Inflammatory macrophage treated with lipopolysaccharide for 4 hours (primary cell): Measurements from ENCODE around the gene TMEM131L.
"Not testable (repeated sequence)": the region's sequence is repeated elsewhere in the genome, so short reads cannot be mapped to it uniquely, and the experiment has no call there.

Experiments
- DNase-seq: peaks from one replicate; pipeline ENCODE4 v3.0.0-alpha.2; 2020

TMEM131L gene

GRCh38 chr4:153448003-153448731, 18.0 kb upstream of the TMEM131L start:
- DNase-seq: no peak

DNA sequence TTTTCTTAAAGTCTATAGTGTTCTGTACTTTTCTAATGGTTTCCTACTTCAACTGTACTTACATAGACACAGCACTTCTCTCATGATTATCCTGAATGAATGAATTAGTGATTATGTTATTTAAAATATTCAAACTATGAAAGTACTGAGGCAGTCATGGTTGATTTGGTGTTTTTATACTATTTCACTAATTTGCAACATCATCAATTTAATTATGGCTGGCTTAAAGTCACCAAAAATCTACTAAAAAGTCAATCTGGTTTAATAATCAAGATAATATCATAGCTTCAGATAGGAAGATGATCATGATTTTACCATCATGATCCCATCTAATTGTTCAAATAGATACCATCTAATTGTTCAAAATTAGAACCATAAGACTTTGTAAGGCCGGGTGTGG, 16.8 kb upstream of the TMEM131L start:
- no peak for DNase-seq

DNA sequence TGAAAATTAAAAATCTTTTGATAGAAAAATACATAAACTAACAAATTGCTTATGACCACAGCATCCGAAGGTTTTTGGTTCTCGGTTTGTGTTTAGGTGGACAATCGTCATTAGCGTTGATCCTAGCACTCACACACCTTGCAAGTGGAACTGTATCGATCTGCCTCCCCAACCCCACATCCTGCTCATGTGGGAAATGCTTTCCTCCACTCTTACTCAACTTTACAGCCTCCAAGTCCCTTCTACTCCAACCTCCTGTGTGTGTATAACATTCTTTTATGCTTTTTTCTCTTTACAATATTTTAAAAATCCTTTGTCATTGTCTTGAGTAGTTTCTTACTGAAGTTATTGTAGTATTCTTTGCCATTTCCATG, 15.6 kb upstream of the TMEM131L start:
- DNase-seq: no peak

DNA sequence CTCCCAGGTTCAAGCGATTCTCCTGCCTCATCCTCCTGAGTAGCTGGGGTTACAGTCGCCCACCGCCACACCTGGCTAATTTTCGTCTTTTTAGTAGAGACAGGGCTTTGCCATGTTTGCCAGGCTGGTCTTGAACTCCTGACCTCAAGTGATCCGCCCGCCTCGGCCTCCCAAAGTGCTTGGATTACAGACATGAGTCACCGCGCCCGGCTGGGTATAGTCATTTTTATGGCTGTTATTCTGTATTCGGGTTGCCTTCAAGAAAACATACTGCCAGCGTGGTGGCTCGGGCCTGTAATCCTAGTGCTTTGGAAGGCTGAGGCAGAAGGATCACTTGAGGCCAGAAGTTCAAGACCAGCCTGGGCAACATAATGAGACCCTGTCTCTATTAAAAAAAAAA, 15.0 kb upstream of the TMEM131L start:
- DNase-seq: not testable (repeated sequence)

DNA sequence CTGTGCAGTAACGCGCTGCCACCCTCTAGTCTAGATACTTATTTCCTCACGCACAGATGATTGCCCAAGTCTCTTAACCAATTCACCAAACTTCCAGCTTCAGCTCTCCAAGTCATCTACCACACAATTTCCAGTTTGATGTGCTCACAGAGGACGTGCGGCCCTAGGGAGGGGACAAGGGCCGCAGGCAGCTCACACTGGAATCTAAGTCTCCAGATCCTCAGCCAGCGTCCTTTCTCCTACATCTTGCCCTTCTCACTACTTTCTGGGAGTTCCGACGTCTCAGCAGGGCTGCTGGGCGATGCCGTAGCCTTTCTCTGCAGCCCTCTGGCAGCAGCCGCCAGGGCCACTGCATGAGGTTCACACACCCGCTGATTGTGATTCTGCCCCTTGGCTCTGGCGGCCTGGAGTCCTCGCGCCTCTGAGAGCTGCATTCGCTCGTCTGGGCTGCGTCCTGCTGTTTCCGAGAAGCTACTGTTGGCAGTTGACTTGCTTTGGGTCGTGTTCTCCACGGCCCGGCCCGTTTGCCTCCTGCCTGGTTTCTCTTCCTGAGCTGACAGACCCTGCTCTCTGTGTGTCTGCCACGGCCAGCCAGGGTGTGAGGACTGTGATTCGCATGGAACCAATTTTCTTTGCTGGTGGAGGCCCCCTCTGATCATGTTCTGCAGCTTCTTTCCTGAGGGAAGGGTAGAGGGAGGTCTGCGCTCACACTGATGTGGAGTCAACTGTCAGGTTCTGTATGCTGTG, 14.1 kb upstream of the TMEM131L start:
- DNase-seq: peak; percentile 85

GRCh38 chr4:153452658-153453378, 13.3 kb upstream of the TMEM131L start:
- DNase-seq: peak; percentile 34

DNA sequence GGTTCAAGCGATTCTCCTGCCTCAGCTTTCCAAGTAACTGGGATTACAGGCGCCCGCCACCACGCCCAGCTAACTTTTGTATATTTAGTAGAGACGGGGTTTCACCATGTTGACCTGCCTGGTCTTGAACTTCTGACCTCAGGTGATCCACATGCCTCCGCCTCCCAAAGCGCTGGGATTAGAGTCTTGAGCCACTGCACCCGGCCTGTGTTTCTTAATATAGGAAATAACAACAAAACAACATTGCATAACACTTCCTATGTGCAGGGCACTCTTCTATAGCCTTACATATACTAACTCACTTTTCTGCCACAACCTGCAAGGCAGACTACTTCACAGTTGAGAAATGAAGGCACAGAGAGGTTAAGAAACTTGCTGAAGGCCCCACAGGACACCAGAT, 12.8 kb upstream of the TMEM131L start:
- peak; percentile 66 for DNase-seq

- peak; percentile 25 for DNase-seq
Observed at GRCh38 chr4:153458969-153459368, 7.2 kb upstream of the TMEM131L start.

GRCh38 chr4:153461549-153461948, 4.6 kb upstream of the TMEM131L start:
- not testable (repeated sequence) for DNase-seq

DNA sequence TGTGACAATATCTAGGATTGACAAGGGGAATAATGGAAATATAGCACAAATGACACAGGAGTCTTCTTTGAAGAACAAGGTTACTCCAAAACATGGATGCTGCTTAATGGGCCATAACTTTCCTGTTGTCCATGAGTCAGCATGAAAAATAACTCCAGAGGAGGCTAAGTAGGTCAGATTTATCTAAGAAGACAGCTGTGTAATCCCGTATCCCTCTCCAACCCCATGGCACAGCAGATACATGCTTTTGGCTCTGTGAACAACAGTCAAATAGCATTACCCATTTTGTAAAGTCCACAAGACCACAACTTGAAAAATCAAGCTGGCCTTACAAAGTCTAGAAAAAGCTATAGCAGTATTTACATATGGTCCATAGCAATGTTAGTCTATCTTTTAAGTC, 2.1 kb upstream of the TMEM131L start:
- no peak for DNase-seq

GRCh38 chr4:153465140-153465539, 1.0 kb upstream of the TMEM131L start:
- DNase-seq: peak; percentile 69

DNA sequence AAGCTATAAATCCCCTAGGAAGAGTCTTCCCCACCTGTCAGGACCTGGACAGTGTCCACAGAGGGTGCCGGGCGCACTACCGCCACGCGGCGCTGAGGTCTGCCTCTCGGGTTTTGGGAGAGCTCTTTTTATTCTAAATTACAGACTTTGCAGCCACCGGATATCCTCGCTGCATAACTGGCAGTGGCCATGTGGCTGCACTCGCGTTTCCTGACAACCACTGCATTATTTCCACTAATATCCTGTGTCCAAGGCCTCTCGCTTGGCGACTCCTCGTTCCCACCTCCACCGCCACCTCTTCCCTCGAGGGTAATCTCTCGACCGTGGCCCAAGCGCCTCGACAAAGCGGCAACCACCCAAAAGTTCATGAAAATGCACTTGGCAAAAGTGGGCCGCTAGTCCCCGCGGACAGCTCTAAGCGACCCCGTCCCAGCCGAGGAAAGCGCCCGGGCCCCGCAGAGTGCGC, 512 bp upstream of the TMEM131L start:
- DNase-seq: no peak

DNA sequence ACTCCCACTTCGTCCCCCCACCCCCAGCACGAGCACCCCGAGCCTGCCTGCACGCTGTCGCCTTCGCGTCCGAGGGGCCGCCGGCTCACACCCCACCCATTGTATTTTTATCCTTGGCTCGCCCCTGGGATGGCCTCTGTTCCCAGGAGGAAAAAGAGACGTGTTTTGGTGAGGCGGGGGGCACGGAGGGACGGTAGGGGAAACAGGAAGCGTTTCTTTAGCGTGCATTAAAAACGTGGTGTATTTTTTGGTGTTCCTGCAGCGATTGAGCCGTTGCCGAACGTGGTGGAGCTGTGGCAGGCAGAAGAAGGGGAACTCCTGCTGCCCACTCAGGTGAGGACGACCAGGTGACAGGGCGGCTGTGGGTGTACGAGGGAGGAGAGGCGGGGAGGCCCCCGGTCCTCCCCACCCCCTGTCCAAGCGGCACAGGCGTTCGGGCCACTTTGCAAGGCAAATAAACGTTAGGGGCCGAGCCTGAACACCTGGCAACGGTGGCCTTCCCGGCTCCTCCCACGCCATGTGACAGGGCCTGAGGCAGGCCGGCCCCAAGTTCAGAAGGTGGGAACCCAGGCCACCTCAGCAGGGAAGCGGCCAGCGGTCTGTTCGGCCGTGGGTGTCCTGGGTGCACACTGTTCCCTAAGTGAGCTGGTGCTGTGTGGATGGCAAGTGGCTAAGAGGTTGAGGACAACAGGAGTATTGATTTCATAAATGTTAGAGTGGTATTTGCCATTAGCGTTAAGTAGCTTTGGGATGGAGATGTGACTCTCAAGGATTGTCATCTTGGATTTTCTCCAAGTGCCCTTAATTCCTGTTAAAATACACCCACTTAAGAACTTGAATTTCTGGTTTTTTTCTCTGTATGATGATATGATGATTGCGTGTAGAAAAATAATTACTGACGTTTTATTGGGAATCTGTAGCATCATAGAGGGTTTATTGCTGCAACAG, 1.1 kb downstream of the TMEM131L start:
- no peak for DNase-seq

DNA sequence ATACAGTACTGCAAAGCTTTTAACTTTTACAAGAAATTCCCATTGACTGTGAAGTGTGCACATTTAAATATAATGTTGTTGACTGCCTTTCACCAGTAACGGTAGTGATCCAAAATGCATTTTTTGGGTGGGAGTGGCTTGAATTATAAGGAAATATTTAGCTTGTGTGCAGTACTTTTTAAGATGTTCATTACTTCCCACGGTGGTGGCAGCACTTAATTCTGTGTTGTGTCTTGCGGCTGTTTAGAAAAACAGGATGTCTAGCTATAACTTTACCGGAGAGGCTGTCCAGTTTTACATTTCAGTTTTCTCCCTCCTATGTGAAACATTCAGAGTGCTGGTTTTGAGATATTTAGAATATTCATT, 1.7 kb downstream of the TMEM131L start:
- no peak for DNase-seq

DNA sequence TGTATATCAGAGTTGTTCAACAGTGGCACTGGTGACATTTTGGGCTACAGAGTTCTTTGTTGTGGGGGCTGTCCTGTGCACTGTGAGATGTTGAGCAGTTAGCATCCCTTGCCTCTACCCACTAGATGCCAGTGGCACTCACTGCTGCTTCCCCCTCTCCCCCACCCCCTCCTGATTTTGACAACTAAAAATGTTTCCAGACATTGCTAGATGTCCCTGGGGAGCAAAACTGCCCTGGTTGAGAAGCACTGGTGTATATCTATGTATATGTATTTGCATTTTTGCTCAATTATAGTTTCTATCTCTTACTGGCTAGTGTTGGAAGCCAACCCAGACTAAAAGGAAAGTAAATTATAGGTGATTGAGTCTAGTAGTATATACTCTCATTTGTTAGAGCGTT, 2.4 kb downstream of the TMEM131L start:
- DNase-seq: no peak

GRCh38 chr4:153469031-153469430, 2.9 kb downstream of the TMEM131L start:
- DNase-seq: no peak

DNA sequence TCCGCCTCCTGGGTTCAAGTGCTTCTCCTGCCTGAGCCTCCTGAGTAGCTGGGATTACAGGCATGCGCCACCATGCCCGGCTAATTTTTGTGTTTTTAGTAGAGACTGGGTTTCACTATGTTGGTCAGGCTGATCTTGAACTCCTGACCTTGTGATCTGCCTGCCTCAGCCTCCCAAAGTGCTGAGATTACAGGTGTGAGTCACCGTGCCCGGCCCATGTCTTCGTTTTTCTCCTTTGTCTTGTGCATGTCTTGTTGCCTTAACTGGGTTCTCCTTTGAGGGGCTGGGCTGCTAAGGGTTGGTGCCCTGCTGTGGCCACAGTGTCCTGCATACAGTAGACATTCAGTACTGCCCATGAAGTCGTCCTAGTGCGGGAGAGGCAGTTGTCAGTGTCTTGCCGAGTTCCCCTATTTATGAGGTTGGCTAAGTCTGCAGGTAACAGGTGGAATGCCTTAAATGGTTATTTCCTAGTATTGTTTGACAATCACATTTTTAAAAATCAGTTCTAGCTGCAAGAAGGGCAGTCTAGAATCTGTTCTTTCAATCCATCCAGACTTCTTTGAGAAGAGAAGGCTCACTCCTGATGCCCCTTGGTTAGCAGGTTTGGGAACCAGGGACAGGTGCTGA, 5.0 kb downstream of the TMEM131L start:
- DNase-seq: not testable (repeated sequence)

DNA sequence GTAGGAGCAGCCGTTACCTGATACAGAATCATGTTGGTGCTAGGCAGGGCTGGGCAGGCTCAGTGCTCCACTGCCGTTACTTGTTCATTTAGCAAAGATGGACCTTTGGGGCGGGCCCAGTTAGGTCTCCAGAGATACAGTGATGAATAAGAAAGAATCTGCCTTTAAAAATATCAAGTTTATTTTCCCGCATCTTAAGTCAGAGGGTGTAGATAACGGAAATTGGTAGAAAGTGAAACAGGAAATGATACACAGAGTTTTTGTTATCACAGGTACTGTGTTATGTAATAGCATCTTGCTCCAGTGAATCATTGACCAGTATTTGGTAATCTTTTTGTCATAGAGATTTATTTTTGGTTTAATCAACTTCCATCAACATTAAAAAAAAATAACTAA, 5.5 kb downstream of the TMEM131L start:
- DNase-seq: peak; percentile 35

DNA sequence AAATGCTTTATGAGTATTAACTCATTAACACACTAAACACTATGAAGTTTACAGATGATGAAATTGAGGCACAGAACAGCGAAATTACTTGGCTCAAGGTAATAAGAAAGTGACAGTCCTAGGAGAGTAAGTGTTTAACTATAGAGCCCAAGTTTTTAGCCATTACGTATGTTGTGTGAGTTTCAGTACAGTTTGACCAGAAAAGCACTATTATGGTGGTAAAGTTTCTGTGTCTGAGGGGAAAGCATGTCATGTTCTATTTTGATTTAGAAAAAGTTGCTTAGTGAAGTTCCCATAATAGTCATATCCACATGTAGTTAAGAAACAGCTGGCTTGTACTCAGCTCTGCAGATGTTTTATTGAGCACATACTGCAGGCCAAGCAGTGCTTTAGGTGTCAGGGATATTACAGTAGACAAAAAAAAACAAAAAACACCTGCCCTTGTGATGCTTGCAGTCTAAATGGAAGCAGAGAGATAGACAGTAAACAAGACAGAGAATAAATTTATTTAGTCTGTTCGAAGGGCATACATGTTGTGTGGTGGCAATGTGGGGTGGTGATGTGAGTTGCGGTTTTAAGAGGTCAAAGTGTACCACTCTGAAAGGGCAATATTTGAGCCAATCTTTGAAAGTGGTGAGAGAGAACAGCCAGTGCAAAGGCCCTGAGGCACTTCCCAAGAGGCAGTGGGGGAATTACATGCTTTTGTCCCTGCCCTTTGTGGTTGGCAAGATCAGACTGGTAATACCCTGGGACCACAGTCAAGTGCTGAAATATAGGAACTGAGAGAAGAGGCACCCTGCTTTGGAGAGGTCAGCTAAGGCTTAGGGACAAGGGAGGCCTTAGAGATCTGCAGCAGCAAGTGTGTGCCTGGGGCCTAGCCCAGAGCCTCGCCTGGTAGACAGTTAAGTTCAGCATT, 6.2 kb downstream of the TMEM131L start:
- DNase-seq: peak; percentile 68

DNA sequence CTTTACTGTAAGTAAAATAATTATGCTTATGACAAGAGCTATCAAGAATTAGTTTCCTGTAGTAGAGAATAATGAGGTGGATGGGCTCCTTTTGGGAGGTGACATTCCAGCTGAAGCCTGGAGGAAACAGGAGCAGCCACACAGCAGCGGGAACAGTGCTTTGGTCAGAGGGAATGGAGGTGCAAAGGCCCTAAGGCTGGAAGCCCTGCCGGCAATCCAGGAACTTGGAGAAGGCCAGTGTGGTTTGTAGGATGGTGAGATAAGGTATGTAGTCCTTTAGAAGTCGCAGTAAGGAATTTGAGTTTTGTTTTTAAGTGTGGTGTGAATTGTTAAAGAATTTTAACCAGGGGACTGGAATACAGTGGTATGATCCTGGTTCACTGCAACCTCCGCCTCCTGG, 8.1 kb downstream of the TMEM131L start:
- no peak for DNase-seq
